ENCODE data around the gene FAM83E.

The FAM83E gene

DNA sequence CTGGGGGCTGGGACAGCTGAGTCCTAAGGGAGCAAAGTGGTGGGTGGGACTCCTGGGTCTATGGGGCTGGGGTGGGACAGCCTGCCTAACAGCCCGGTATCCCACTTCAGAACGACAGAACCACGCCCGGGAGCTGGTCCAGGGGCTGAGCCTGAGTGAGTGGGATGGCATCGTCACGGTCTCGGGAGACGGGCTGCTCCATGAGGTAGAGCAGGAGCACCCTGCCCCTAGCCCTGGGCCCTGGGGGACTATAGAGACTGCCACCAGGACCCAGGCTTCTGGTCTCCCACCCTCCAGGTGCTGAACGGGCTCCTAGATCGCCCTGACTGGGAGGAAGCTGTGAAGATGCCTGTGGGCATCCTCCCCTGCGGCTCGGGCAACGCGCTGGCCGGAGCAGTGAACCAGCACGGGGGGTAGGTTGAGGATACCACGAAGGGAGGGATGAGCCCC is 13.0 kb upstream of the FAM83E start:
- no peak for DNase-seq

DNA sequence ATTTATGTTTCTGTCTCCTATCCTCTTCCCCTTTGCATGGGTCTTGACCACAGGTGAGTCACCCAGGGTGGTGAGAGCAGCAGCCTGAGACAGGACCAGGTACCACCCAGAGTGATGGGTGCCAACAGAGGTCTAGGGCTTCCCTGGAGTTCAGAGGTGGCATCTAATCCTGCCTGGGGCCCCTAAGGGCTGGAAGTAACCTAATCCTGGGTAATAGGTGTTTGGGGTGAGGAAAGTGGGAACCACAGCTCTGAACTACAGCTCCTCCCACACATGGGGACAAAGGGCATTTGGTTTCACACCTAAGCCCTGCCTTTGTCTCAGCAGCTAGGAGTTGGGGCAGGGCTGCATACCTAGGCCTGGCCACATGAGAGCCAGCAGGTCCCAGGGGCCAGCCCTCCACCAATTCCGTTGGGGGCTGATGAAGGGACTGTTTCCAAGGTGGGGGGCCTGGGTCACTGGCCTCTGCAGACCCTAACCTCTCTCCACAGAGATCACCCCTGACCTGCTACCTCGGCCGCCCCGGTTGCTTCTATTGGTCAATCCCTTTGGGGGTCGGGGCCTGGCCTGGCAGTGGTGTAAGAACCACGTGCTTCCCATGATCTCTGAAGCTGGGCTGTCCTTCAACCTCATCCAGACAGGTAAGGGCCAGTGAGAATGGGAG is 12.5 kb upstream of the FAM83E start:
- DNase-seq, result no peak

DNA sequence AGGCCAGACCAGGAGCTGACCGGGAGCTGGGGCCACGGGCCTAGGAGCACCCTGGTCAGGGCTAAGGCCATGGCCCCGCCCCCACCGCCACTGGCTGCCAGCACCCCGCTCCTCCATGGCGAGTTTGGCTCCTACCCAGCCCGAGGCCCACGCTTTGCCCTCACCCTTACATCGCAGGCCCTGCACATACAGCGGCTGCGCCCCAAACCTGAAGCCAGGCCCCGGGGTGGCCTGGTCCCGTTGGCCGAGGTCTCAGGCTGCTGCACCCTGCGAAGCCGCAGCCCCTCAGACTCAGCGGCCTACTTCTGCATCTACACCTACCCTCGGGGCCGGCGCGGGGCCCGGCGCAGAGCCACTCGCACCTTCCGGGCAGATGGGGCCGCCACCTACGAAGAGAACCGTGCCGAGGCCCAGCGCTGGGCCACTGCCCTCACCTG is 11.0 kb upstream of the FAM83E start:
- no peak for DNase-seq

DNA sequence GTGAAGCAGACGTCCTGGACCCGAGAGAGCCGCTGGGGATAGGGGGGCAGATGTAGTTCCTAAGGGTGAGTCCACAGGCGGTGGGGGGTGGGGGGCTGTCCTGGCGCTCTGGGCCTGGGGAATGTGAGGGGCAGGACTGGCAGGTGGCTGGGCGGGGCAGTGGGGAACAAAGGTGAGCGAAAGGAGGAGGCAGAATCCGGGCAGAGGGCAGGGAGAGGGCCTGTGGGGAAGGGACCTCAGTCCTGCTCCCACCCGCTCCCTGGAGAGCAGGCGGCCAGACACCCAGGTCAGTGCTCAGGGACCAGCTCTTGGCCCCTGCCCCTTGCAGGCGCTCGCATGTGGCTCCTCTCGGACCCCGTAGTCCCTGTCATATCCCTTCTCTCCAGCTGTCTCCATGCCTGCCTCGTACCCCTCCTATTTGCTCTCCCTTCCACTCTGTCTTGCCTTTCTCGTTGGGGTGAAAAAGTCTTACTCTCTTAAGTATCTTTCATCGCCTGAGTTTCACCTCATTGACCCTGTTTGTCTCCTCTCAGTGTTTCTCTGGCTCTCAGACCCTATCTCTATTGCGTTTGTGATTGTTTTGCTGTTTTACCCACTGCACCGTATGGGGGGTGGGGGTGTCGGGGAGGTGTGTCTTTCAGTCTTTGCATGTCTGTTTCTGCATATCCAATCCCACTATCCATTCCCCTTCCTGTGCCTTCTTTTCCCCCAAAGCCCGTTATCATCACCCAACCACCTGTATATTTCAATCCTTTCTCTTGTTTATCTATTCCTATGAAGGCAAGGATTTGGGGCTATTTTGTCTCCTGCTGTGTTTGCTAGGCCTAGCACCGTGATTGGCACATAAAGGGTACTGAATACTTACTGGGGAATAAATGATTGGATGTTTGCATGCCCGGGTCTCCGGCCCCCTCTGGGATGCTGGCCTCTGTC is 10.2 kb upstream of the FAM83E start:
- no peak for DNase-seq

DNA sequence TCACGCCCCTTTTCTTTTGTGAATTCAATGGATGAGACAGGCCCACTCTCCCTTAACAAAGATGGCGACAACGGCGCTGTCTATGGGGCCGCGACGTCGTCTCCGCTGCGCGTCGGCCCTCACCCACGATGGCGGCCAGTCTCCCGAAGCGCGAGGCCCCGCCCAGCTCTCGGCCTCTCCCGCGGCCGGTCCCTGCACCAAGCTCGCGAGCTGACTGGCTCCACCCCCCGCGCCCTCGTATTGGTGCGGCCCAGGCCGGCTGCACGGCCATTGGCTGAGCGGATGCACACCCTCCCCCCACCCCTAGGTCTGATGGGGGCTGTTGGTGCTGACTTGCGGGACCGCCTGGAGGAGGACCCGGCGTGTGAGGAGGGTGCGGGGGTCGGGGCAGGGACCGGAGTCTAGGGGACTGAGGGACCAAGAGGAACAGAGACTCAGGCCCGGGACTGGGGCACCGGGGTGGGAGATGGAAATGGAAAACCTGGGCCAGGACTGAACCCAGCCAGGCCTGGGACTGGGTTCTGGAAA is 9.3 kb upstream of the FAM83E start:
- peak; percentile 89 to 99 for DNase-seq

DNA sequence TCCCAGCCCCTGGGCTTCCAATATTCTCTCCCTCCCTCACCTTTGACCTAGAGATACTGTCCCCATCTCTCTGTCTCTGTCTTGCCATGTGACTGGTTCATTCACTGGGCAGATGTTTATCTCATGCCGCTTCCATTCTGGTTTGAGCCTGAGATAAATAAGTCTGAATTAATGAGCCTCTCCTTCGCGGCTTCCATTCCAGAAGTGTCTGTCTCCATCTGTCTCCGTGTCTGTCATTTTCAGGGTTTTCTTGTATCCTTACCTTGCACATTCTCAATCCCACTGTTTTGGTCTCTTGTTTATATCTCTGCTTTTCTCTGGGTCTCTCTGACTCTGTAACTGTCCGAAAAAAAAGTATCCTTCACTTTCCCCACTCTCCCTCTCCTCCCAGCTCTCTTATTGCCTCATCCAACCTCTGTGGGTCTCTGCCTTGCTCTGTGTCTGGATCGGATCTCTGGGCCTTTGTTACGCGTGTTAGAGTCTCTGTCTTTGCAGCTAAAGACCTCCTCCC is 8.7 kb upstream of the FAM83E start:
- no peak for DNase-seq

DNA sequence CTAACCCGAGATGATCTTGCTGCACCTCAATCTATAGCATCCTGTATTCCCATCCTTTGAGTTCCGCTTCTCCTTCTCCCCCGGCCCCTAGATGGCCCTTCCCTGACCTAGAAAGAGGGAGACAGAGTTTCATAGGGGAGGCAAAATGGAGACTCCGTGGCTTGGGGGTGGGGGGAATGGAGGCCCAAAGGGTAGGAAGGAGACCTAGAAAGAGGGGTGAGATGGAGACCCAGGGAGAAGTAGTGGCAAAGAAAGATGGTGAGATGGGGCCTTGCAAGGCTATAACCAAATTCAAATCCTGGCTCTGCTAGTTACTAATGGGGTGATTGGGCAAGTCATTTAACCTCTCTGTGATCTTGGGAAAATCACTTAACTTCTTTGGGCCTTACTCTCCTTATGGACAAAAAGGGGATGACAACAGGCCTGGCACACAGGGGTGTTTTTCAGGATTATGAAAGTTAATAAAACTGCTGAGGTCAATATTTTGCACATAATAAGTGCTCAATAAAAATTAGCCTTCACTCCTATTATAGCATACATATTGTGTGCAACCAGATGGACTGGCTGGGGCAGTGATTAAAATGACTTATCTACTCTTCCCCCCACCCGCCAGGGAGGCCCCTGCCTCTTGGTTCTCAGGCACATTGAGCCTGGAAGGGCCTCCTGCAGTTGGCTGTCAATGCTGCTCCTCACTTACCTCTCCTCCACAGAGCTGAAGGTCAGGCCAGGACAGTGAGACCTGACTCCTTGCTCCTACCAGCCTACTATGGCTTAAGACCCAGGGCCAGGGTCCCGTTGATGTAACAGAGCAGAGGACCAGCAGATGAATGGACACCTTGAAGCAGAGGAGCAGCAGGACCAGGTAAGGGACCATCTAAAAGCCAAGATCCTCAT is 5.1 kb upstream of the FAM83E start:
- DNase-seq, result no peak

DNA sequence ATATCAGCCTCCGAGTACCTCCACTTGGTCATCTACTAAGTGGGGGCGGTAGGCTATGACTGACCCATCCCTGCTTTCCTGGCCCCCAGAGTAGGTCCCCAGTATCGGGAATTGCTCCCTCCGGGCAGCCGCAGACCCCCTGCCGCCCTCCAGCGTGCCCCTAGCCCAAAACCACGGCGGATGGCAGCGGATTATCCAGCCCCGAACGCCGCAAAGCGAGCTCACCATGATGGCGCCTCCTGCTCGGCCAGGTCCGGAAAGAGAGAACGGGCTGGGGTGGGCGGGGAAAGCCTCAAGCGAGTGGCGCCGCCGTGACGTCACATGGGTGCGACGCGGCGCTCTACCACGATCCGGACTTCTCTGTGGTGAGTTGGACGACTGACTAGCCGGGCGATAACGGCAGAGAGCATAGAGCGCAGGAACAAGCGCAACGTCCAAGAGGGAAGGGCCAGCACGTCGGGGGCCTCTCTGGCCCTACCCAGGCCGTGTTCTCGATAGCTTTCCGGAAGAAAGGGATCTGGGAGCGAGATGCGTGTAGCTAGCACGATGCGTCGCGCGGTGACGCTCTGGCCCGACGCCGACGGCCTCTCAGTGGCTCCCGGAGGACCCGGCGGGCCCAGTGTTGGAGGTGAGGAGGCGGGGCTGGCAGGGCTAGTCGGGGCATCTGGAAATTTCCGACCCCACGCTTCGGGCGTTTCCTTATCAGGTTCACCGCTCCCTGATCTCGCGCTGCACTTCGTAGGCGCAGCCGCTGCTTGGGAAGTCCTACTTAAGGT is 4.2 kb upstream of the FAM83E start, which contains the start of the genes RPL18 and SPHK2:
RPL18 (minus strand) TSS at position 263 of the 776 bp plus-strand sequence; CDS start at position 228, 35 bp downstream.
SPHK2 (plus strand) TSS at position 591 of the 776 bp plus-strand sequence. CDS start 1,009 bp downstream, outside the sequence.
- DNase-seq, result peak; percentile 98 to 99

DNA sequence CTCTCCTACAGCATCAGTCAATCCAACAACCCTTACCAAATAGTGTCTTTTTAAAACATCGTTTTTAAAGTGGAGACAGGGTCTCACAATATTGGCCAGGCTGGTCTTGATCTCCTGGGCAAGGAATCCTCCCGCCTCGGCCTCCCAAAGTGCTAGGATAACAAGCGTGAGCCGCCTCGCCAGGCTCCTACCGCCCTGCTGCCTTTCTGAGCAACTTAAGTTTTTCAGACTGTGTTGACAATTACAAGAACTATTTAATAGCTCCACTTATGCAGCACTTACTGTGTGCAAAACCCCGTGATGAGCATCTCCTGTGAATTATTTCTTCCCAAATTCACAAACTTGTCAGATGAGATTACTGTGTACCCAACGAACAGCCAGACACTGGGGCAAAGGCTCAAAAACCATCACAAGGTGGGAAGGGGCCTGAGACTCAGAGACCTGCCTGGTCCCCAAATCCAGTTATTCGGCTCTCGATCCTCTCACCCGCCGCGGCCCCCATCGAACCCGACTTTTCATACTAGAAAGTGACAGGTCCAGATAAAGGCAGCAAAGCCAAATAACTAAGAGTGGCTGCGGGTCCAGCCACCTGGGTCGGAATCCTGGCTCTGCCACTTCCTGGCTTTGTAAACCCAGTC is 3.5 kb upstream of the FAM83E start:
- DNase-seq, result no peak

DNA sequence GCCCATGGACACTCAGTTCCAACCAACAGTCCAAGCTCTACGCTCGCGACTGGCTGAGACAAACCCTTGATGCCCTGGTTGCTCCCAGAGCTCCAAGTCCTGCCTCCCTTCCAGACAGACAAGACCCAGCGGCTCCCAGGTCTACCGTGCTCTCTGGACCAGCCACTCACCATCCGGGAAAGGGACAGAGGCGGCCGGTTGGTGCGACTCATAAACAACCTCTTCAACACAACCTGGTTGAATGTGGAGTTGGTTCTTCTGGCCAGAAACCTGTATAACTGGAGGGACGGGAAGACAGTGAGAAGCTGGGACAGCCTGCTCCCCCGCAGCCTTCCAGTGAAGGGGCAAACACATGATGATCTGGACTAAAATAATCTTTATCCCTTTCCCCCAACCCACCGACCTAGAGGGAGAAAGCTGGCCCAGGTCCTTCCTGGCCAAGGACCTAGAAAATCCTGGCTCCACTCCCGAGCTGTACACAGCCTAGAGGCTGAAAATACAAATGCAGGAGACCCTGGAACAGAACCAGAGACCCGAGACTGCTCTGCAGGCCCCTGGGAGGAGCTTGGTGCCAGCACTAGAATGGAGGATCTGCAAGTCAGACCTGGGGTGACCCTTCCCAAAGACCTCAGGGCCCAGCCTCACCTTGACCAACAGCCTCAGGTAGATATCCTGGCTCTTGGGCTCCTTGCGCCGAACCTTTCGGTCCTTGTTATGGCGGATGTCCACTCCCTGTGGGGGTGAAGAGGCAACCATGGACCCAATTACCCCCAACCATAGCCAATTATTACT is 2.5 kb upstream of the FAM83E start:
- DNase-seq, result no peak

DNA sequence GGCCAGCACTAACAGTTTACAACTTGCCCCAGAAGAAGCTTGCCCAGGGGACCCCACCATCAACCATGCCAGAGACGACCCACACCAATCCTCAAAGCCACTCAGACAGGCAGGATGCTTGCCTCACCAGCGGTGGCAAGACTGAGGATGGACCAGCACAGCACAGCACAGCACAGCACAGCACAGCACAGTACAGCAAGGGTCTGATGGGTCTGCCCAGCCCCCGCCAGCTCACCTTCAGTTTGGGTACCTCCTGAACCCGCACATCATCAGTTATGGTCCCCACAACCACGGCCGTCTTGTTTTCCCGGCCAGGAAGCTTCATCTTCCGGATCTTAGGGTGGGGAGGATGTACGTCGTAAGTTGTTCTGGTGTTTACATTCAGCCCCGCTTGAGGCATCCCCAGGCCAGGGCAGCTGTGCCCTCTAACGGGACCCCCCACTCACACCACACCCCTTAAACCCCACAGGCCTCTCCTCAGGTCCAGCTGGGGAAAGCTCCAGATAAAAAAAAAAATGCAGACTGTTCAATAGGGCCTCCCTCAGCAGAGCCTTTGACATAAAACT is 1.7 kb upstream of the FAM83E start:
- no peak for DNase-seq

DNA sequence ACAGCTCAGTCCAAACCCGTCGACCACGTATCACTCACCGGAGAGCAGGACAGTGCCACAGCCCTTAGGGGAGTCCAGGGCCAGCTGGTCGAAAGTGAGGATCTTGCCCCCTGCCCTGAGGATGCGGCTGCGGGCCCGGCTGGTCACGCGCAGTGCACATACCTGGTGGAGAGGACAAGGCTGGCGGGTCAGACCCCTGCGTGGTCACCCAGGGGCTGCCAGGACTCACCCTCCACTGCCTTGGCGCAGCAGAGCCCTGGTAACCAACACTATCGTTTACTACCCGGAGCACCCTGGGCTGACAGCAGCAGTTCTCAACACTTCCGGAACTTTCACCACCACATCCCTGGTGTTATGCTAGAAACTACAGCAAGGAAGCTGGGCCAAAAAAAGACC is 1.2 kb upstream of the FAM83E start:
- DNase-seq, result no peak

DNA sequence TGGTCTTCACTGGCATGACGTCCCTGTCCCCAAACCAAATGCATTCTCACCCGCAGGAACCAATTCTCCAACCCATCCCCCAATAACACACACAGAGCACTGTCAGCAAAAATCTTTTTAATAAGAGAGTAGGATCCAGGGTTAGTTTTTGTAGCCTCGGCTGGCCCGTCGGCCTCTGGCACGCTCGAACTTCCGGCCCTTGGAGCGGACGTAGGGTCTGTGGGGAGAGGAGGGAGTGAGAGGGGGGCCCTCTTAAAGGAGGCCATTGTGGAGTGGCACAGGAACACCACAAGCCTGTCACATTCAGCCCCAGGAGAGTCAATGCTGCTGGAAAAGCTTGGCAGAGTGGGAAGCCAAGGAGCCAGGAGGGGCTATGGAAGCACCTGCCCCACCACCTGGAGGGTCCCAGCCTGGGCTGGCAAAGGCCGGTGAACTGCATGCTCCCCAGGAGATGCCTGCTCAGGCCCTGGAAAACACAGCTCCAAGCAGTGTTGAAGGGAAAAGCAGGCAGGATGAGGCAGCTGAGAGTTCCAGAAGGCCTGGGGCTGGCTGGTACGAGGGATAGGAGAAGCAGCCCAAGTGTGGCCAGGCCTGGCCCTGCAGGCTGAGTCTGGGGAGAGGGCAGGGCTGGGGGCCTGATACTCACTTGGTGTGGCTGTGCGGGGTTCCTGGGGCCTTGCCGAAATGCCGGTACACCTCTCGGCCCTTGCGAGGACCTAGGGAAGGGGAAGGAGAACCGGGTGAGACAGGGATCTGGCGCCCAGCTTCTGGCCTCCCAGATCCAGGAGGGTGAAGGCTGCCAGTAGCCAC is 560 bp upstream of the FAM83E start:
- DNase-seq, result no peak

DNA sequence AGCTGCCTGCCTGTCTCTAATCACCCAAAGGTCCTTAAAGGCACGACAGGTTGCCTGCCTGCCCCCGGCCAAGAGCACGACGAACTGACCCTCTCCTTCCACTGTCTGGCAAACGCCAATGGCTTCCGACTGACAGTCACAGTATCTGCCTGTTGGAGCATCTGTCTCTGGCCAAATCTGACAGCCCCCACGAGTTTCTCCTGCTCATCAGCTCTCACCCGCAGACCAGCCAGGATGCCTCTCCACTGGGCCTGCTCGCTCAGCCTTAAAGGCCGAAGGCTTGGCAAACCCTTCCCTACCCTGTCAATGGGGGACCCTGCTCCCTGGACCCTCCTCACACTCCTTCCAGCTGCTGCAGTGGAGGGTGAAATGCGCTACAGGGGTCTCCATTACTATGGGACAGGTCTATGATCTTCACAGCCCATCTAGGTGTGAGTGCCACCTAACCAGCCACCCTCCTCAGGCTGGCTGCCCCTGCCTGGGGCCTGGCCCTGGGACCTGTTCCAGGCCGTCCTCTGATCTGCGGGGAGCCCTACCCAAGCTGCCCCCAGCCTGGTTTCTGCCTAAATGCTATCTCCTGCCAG is 932 bp downstream of the FAM83E start:
- no peak for DNase-seq

DNA sequence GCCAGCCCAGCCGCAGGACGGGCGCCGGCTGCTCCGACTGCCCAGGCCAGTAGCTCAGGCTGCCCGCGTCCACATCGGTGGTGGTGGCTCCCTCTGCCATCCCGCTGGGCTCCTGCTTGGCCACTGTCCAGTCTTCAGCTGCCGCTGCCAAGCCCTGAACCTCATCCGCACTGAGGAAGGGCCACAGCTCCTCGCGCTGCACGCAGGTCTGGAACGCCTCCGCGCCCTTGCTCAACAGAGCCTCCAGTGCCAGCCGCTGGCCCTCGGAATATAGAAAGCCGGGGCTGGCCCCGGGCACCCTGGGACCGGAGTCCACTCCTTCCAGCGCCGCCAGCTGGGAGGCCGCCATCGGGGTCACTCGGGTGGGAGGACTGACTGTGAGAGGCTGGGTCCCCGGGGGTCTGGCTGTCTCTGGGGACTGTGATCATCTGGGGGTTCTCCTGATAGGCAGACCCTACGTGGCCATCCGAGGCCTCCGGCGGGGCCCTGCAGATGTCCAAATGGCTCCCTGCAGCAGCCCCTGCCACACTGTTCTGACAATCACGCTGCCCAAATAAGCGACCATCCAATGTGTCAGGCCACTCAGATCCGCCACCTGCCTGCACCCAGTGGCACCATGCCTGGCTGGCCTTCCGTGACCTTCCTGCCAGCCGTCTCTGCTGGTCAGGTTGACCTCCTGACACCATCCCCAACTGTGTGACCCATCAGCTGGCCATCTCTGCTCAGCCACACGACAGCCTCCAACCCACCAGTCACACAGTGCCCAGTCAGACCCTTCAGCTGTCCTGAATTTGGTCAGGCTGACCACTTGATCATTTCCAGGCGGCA is 1.6 kb downstream of the FAM83E start:
- no peak for DNase-seq

DNA sequence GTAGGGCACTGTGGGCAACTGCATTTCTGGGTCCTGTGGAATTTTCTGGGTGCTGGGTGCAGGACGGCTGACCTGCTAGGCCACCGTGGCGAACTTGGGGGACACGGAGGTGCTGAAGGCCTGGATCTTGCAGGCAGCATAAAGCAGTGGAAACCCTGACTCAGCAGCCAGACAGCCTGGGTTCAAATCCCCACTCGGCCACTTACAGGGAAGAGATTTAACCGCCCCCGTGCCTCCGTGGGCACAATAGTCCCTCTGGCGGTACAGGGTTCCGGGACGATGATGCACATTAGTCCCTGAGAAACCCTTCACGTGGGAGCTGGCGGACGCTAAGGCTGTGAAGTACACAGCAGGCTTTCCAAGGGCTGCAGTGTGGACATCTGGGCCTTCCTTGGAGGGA is 3.0 kb downstream of the FAM83E start:
- no peak for DNase-seq

DNA sequence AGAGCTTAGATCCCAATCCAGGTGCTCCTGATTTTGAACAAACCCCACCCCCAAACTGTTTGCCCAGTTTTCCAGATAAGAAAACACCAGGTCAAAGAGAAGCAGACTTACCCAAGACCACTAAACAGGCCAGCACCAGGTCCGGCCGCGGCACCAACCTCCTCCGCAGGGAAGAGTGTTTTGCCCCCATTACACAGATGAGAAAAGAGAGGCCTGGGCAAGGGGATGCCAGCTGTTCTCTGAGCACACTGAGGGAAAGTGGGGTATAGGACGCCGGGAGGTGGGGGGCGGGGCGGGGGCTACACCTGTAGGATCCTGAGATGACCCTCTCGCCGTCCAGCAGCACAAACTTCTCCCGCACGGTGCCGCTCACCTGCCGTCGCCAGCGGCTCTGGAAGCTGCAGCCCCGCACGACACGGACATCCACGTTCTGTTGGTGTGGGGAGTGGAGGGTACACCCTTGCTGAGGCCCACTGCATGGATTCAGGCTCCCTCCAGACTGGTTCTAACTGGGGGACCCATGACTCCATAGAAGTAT is 5.2 kb downstream of the FAM83E start:
- no peak for DNase-seq
